Measurements from ENCODE around the gene FAR1.

- TF ChIP-seq CTCF (IDR thresholded peaks at IDR 0.05) = no peak
- no peak for TF ChIP-seq POLR2A (IDR thresholded peaks at IDR 0.05)
Measured at GRCh38 chr11:13685461-13686108, 17.1 kb downstream of the FAR1 start.
